MM.1S (cell line): ENCODE measurements around the gene WNT8B.

Experiments
- CTCF ChIP-seq: fragments of 300-600 bp; sonication (generic); IDR thresholded peaks from 2 replicates; pipeline ENCODE4 v1.5.1; 2016; ENCODE audit warnings: antibody characterized with exemption, low read length, mixed read lengths
- EZH2 ChIP-seq: fragments of 300-600 bp; sonication (generic); optimal IDR thresholded peaks from 2 replicates; pipeline ENCODE3; 2017; ENCODE audit warnings: low read depth, mild to moderate bottlenecking, antibody characterized with exemption, low read length, mixed read lengths
- EZH2phosphoT487 ChIP-seq: fragments of 300-600 bp; sonication (generic); IDR thresholded peaks from 2 replicates; pipeline ENCODE4 v1.6.1; 2018; ENCODE audit warnings: antibody characterized with exemption, low read length

DNA sequence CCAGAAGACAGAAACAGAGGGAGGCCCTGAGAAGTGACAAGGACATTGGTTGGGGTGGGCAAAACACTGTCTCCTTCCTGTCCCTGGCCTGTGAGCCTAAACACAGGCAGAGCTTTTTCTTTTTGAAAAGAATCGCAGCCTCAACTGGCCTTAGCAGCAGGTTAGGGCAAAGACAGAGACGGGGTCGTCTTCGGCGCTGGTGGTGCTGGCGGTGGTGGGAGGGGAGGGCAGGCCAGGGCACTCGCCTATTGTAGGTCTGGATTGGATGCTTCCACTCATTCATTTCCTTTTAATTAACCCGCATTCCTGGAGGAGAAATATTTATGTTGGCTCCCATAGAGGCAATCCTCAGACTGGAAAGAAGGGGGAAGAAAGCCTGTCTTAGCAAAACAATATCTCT, 22.6 kb downstream of the WNT8B start:
- TF ChIP-seq CTCF (no peak), EZH2 (no peak), EZH2phosphoT487 (no peak)
